Measurements from ENCODE around the gene CPEB4. TPM values are rescaled to one million over a fixed set of nuclear protein-coding genes. Genes with fewer than 3 reads are reported as not detected.

The CPEB4 gene
- total and polyA plus RNA-seq, 2 of the 8 experiments (the other 6 are each of a cell fraction or from before 2014, with no cell fraction given), result 8.4 to 13.4 TPM

GRCh38 chr5:173969167-173970049 lies 81.3 kb downstream of the CPEB4 start:
- H3K18ac ChIP-seq (ENCODE audit: extremely low read depth, low read length), result peak overlapping the region; percentile 55; the same call in 1 of the 2 replicates
- H4K8ac ChIP-seq (ENCODE audit: extremely low read depth, insufficient read depth, low read length), result peak overlapping the region; percentile 45; the same call in 1 of the 2 replicates
- no peaks in the 10 kb centered on the region for H3K79me1 ChIP-seq (ENCODE audit: low read depth, low read length)
- no peak overlapping the region for H2BK120ac ChIP-seq (replicated peaks; ENCODE audit: low read depth, low read length)
- no peak overlapping the region; the same call in 1 of the 2 replicates for H3K27ac ChIP-seq (ENCODE audit: low read depth, low read length)
- H3K27me3 ChIP-seq (replicated peaks in 1 of 4; ENCODE audit: control insufficient read depth in 3 of 4, extremely low read depth in 1 of 4, insufficient read depth in 3 of 4, low read length in 3 of 4), result no peaks in the 10 kb centered on the region; a peak in 1 of 7 replicates
- H3K4me3 ChIP-seq (ENCODE audit: extremely low read depth in 1 of 4, insufficient read depth in 2 of 4, low read depth in 3 of 4, low read length in 4 of 4), result no peak overlapping the region
- 0 out of 2 replicates have a peak overlapping the region, but pooled peaks have one; percentile 0 for H2BK5ac ChIP-seq (ENCODE audit: low read depth, low read length)
- H3K36me3 ChIP-seq (ENCODE audit: control insufficient read depth in 2 of 4, insufficient read depth in 4 of 4, low read length in 3 of 4), result no peaks in the 10 kb centered on the region
- no peak overlapping the region for H3K9ac ChIP-seq (replicated peaks in 1 of 4; ENCODE audit: extremely low read depth in 1 of 4, low read depth in 3 of 4, low read length in 3 of 4)
- WGBS, 2 experiments (ENCODE audit: extremely low coverage in 1 of 2, insufficient coverage in 1 of 2, insufficient read length in 1 of 2, insufficient replicate concordance in 2 of 2, low coverage in 1 of 2, low lambda C conversion rate in 2 of 2, missing lambda C conversion rate in 1 of 2), result 83% methylated on average over 12 of the region's 12 CpGs; no CpG with 5 or more reads in 1 of the 2 experiments
- TF ChIP-seq ZNF274 (IDR thresholded peaks at IDR 0.05; ENCODE audit: borderline replicate concordance, extremely low read depth, low read length) (no peak), SIX5 (IDR thresholded peaks at IDR 0.05; ENCODE audit: low read depth, low read length) (no peak), CHD2 (IDR thresholded peaks at IDR 0.05; ENCODE audit: low read length) (no peak), ASH2L (IDR thresholded peaks at IDR 0.05; ENCODE audit: low read length) (no peak), YY1 (IDR thresholded peaks at IDR 0.05; ENCODE audit: low read depth, low read length) (no peak), SAP30 (IDR thresholded peaks at IDR 0.05; ENCODE audit: insufficient read depth, insufficient replicate concordance, low read length) (no peak), MAFK (IDR thresholded peaks at IDR 0.05; ENCODE audit: low read depth, low read length) (0 out of 2 replicates have a peak, but pooled peaks have one; percentile 26)
- POLR2A ChIA-PET (ENCODE audit: partially characterized antibody), result interaction anchor here (0.6 to 1.0 kb wide), 4 partner anchors 67 to 101 kb away, joined by 3 read pairs; partner anchors contain the start of gene CPEB4
- H4K91ac ChIP-seq (replicated peaks; ENCODE audit: insufficient read length, low read length), result peak overlapping the region; percentile 46
- no peaks in the 10 kb centered on the region for H3K9me3 ChIP-seq (ENCODE audit: insufficient read depth in 2 of 2, low read depth in 1 of 2, low read length in 1 of 2)
- FAIRE-seq (no peak), DNase-seq (ENCODE audit: low read depth in 1 of 2, low spot score in 2 of 2) (no peak)
- no peak overlapping the region for H3K56ac ChIP-seq (replicated peaks; ENCODE audit: insufficient read length, low read depth, low read length)
- no peak overlapping the region for H2BK15ac ChIP-seq (ENCODE audit: low read length)
- H3K23ac ChIP-seq (ENCODE audit: insufficient read length), result no peak overlapping the region
- peak overlapping the region; percentile 63; the same call in 1 of the 2 replicates for H2BK20ac ChIP-seq (ENCODE audit: low read length)
- no peak overlapping the region for H3K4ac ChIP-seq (replicated peaks; ENCODE audit: insufficient read length, low read depth, low read length)
- no peaks in the 10 kb centered on the region for H3K79me2 ChIP-seq (ENCODE audit: control insufficient read depth in 1 of 2, insufficient read depth in 2 of 2, low read length in 2 of 2)
- peaks cover 5% of the 10 kb centered on the region for H3K23me2 ChIP-seq (ENCODE audit: low read depth, low read length)
- no peak overlapping the region for H4K5ac ChIP-seq (ENCODE audit: insufficient read length, low read depth, low read length)
- peak overlapping the region; percentile 78; the same call in 1 of the 2 replicates for H2BK12ac ChIP-seq (ENCODE audit: low read depth, low read length)
- no peaks in the 10 kb centered on the region for H4K20me1 ChIP-seq (replicated peaks in 1 of 2; ENCODE audit: control insufficient read depth in 1 of 2, insufficient read depth in 2 of 2, low read length in 2 of 2)
- H3K4me2 ChIP-seq (ENCODE audit: insufficient read depth in 1 of 2, low read depth in 2 of 2, low read length in 2 of 2), result no peak overlapping the region
- no peak overlapping the region for H2AFZ ChIP-seq (ENCODE audit: low read length)
- CTCF ChIA-PET (ENCODE audit: partially characterized antibody), result interaction anchor here (0.8 to 3.0 kb wide), 9 partner anchors 11 to 396 kb away, joined by 3 to 11 read pairs (median 5); no protein-coding TSS in a partner anchor
- no peak overlapping the region for H3K14ac ChIP-seq (ENCODE audit: insufficient read length)
- peak overlapping the region; percentile 54; the same call in 1 of the 2 replicates for H2AK5ac ChIP-seq (ENCODE audit: low read depth, low read length)
- peaks cover 4 to 17% (median 15%) of the 10 kb centered on the region in 4 experiments for H3K4me1 ChIP-seq (replicated peaks in 1 of 4; ENCODE audit: control insufficient read depth in 3 of 4, insufficient read depth in 4 of 4, low read length in 3 of 4)

Data from H1 (cell line).